ENCODE results near the gene PTH2. TPM values are rescaled to one million over a fixed set of nuclear protein-coding genes. Genes with fewer than 3 reads are reported as not detected.
A peak's percentile ranks its signal among the peaks of the same experiment; 100 is the strongest.

The PTH2 gene
- polyA plus RNA-seq, 3 donors: not detected

DNA sequence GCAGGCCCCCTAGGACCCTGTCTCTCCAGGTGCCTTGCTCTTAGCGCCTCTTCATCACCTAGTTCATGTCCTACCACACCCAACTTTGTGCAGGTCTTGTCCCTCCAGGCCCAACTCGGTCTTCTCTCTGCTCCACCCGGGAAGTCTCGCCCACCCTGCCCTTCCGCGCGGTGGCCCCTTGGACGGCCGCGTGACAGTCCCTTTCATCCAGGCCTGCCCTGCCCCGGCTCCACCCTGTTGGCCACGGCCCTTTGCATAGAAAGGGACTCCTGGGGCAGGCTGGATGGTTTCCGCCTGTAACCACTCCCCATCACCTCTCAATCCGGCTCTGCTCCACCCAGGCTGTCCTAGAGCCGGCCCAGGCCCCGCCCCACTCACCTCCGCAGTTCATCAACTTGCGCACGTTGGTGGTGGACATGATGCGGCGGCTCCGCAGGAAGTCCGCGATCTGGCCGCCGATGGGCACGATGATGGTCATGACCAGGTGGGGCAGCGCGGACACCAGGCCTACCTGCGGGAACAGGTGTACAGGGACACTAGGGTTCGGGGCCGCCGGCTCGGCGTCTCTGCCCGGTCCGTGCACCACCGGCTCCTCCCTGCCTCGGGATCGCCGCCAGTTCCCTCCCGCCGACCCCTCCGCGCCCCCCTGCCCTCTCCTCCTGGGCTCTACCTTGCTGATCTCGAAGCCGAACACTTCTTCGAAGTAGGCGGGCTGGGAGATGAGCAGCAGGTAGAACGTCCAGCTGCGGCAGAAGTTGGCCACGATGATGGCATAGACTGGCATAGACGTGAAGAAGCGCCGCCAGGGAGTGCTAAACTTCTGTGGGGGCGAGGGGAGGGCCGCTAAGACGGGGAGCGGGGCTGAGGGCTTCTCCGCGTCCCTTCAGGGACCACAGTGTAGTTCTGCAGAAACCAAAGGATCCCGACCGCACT lies 9.2 kb upstream of the PTH2 start:
- DNase-seq (ENCODE audit: low read depth in 3 of 3, low spot score in 2 of 3): no peak

DNA sequence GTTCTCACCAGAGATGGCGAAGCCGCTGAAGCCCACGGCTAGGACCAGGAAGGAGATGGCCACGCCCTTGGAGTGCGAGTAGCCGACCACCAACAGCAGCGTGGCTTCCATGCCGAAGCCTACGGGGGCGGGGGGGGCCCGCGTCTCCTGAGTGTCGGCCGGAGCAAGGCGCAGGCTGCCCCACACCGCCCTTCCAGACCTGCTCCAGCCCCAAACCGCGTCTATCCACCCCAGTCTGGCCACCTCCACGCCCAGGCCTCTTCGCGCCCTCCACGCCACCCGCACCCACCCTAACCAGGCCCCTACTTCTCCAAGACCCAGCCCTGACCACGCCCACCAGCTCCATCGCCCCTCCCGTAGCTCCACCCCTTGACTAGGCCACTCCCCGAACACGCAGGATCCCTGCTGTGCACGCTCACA lies 8.1 kb upstream of the PTH2 start:
- DNase-seq (ENCODE audit: low read depth in 3 of 3, low spot score in 2 of 3): no peak

DNA sequence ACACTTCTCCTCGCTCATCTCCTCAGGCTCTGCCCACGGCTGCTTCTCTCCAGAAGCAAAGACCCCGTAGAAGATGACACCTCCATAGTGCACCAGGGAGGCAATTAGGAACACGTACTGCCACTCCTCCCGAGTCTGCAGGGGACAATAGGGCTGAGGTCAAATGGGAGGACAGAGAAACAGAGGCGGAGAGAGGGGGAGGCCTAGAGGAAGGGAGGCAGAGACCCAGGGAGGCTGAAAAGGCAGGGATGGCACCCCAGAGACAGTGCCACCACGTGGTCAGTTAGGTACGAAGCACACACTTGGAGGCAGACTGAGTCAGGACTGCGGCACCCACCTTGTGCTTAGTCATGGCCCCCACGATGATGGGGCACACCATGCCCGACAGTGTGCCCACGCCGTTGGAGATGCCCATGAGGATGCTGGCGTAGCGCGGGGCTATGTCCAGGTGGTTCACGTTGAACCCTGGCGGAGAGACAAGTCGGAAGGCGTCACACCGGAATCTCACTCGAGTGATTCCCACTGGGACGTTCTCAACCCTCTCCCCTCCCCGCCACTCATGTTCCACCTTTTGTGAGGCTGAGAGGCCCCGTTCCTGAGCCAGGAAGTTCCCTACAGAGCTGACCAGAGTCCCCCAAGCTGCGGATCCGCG lies 7.6 kb upstream of the PTH2 start:
- DNase-seq (ENCODE audit: low read depth in 3 of 3, low spot score in 2 of 3): no peak

DNA sequence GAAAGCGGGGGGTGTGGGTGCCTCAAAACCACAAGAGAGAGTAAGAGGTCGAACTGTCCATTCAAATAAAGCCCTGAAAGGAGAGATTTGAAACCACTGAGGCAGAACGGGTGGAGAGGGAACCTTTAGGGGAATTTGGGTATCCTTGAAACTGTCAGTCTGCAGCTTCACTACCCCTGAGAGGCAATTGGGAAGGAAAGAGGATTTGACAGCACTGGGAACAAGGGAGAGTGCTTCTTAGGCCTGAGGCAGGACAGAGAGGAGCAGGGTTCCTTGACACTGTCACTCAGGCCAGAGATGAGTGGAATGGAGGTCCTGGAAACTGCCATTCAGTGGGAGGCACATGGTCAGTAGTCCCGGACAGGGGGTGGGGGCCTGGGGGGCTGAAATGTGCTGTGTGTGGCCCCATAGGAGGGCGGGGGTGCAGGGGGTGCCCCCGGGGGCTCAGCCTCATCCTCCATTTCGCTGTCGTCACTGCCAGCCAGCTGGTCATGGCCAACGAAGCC lies 7.0 kb upstream of the PTH2 start:
- no peak for DNase-seq (ENCODE audit: low read depth in 3 of 3, low spot score in 2 of 3)

DNA sequence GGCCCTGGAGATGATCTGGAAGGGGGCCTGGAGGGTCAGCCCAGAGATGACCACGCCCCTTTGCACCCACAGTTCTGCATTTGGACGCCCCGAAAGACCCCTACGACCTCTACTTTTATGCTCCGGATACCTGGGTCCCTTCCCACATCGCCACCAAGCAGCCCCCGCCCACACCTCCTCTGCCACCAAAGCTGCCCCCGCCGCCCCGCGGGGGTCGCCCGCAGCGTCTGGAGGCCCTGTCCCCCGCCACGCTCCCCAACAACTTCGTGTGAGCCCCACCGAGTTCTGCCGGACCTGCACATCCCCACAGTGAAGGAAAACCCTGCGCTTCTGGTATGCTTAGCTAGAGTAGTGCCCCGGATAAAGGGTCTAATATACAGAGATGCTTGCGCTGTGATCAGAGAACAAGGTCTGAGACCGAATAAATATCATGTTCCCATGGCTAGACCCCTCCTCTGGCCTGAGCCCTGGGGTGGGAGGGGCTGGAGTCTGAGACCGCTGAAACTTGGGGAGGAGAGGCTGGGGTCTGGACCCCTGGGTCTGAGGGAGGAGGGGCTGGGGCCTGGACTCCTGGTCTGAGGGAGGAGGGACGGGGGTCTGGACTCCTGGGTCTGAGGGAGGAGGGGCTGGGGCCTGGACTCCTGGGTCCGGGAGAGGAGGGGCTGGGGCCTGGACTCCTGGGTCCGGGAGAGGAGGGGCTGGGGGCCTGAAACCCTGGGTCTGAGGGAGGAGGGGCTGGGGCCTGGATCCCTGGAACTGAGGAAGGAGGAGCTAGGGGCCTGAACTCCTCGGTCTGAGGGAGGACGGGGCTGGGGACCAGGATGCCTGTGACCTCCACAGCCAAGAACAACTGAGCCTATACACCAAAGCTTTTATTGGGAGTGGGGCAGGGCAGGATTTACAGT lies 5.6 kb upstream of the PTH2 start:
- no peak for DNase-seq (ENCODE audit: low read depth in 3 of 3, low spot score in 2 of 3)

DNA sequence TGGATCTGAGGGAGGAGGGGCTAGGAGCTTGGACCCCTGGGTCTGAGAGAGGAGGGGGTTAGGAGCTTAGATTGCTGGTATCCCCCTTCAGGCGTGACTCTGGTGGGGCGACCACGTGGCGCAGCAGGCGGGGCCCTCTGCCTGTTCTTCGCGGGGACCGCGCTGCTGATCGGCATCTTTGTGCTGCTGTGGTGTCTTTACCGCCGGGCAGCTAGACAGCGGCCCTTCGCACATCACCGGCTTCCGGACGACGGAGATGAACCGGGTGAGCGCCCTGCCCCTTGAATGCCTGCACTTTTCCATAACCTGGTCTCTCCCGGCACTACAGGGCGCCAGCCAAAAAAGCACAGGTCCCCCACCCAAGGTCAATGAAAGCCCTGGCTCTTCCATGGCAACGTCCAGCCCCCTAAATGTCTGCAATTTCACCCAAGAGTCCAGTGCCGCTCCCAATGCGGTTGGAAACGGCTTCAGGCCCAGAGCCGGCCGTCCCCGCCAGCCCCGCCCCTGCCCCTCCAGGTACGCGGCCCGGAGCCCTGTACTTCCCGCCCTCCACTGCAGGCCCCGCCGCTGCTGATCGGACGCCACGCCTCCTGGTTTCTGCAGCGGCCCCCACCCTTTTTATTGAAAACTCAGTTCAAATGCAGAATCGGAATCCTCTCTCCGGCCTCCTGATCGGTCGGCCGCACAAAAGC lies 4.8 kb upstream of the PTH2 start:
- DNase-seq (ENCODE audit: low read depth in 3 of 3, low spot score in 2 of 3): no peak

DNA sequence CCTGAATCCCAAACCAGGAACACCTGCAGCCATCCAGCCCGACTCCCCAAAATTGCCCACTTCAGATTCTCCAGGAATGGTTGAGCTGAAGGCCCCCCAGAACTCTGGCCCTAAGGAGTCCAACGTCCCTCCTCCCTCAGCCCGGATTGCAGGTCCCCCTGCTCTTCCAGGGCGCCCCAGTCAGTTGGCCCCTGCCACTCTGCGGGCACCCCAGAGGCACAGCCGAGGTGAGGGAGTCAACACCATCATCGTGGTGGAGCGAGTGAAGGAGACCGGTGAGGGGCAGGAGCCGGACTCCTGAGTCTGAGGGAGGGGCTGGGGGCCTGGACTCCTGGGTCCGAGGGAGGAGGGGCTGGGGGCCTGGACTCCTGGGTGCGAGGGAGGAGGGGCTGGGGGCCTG lies 4.1 kb upstream of the PTH2 start:
- no peak for DNase-seq (ENCODE audit: low read depth in 3 of 3, low spot score in 2 of 3)

DNA sequence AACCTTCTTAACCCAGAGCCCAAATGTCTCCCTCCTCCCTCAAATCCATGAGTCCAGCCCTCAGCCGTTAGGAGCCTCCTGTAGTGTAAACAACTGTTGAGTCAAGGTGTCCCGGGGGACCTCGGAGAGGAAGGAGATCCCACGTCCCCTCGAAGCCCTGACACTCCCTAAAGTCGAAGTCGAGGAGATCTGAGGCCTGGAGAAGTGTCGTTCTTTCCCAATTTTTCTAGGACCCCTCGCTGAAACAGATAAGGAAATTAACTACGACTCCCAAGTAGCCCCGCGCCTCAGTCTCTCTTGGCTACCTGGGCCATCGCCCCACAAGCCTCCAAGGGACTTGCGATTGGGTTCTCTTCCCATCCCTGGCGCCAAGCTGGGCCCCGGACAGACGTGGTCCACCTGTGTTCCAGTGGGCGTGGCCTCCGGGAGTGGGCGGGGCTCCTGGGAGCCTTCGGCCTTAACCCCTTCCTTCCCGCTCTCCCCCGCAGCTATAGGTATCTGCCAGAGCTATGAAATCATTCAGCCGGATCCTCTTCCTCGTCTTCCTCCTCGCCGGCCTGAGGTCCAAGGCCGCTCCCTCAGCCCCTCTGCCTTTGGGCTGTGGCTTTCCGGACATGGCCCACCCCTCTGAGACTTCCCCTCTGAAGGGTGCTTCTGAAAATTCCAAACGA lies 2.8 kb upstream of the PTH2 start:
- no peak for DNase-seq (ENCODE audit: low read depth in 3 of 3, low spot score in 2 of 3)

DNA sequence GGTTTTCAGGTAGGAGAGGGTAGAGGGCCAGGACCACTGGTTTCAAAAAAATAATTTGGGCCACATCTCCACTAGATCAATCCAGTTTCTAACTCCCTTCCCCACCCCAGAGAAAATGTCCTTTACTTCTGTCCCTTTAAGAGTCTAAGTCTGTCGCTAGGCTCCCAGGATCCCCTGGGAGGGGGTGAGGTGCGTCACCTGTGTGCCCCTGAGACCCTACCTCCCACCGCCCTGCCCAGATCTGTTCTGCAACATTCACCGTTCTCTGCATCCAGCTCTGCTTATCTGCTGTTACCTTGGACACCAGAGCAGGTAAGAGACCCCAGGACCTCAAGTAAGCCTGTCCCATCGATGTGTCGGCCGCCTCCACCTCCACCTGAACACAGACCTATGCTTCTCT lies 1.9 kb upstream of the PTH2 start, which contains the start of gene GFY:
Gene GFY, plus strand, starts transcription at position 211 of the 400 bp plus-strand sequence. CDS start 1,043 bp downstream, outside the sequence.
- DNase-seq (ENCODE audit: low read depth in 3 of 3, low spot score in 2 of 3): no peak

DNA sequence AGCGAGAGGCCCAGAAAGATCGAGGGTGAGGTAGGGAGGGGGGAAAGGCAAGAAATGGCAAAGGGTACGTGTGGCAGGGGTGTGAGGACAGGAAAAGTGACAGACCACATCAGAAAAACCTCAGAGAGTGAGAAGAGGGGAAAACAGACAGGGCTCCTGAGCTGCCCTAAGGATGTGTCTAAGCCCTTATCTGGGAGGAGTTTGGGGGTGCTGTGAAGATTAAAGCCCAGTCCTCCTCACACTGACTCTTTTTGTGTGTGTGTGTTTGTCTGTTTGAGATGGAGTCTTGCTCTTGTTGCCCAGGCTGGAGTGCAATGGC lies 703 bp upstream of the PTH2 start:
- no peak for DNase-seq (ENCODE audit: low read depth in 3 of 3, low spot score in 2 of 3)

DNA sequence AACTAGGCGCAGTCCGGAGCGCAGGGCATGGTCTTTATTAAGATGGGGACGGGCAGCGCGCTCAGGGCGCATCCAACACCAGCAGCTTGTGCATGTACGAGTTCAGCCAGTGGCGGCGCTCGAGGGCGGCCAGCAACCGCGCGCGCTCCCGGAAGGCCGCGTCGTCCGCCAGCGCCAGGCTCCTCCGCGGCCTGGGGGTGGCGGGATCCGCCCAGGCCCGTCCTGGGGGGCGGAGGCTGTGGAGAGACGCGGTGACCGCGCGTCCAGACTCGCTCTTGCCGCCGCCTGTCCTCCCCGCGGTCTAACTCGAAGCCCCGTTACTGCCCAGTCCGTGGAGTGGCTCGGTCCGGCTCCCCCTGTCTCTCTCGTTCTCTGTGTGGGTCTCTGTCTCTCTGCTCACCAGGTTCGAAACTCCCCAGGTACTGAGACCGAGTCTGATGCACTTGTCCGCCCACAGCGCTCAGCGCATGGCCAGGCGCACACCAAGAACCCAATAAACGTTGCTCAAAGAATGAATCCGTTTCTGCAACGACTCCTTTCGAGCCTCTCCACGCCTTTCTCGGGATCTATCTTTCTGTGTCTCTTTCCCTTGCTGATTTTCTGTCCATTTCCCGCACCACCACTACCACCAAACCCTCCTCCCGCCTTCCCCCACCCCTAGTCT lies 702 bp downstream of the PTH2 start:
- DNase-seq (ENCODE audit: low read depth in 3 of 3, low spot score in 2 of 3): no peak

DNA sequence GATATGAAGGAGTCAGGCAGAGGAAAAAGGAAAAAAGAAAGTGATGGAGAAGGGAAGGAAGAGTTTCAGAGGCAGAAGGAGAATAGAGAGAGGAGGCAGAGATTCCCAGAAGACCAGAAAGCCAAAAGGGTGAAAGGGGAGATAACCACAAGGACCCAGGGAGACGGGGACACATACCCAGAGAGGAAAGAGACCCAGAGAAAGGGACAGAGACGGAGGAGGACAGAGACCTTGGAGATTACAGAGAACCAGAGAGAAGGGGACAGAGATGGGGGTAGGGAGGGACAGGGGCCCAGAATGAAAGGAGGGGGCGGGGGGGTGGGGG lies 1.4 kb downstream of the PTH2 start:
- DNase-seq (ENCODE audit: low read depth in 3 of 3, low spot score in 2 of 3): no peak

DNA sequence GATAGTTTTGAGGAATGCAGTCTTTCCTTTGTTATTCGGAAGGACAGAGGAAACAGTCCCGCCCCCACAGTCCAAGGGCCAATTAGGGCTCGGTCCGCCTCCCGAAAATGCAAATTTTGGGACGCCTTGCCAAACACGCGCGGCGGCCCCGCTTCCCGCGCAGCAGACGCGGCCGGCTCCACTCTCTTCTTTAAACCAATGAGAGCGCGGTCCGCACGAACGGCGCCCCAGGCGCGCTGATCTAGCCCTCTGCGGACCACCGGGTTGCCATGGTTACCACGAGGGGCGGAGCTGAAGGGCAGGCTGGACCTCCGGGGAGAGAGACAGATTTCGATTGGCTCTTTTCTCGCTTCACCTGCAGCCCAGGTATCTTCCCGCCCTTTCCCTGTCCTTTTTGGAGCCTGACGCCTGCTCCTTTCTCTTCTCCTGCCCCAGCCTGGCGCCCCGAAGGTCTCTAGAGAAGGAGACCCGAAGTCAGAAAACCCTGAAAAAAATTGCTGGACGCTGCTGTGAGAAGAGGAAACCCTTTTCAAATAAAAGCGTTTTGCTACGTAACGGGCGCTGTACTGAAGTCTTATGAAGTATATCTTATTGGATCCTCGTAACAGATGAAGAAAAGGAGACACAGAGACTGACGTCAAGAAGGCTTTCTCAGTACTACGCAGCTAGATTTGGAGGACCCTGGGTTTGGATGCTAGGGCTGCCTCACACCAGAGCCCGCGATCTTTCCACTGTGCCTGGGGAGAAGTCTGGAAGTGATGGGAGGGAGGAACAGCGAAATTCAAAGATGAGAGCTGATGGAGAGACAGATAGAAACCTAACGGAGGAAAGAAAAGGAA lies 2.0 kb downstream of the PTH2 start:
- DNase-seq (ENCODE audit: low read depth in 3 of 3, low spot score in 2 of 3): peak in 1 of 3 donors; percentile 66

DNA sequence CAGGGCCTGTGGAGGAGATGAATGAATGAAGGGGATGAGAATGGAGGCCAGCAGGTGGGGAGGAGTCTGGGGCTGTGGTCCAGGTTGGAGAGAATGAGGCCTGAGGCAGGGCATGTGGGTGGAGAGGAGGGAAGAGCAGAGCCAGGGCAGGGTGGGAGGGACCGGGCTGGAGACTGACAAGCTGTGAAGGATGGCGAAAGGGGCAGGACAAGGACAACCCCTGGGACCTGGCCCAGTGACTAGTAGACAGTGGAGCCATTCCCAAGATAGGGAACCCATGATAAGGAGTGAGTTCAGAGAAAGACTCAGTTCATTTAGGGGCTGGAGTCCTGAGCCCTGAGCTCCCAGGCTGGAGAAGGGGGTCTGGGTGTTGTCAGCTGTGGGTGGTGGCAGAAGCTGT lies 3.0 kb downstream of the PTH2 start:
- no peak for DNase-seq (ENCODE audit: low read depth in 3 of 3, low spot score in 2 of 3)

DNA sequence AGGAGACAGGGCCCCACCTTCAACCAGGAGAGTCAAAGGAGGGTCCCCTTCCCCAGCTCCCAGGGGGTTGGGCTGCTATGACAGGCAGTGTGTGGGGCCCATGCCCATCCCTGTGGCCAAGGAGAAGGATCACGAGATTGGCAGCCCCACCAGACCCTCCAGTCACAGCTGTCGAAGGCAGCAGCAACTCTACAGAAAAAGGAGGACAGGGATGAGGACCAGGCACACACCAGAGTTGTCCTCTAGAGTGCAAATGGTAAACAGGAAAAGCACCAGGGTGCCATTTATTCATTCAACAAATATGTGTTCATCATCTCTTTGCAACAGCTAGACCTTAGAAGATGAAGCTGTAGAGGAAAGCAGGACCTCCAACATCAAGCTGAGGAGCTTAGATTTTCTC lies 4.1 kb downstream of the PTH2 start:
- no peak for DNase-seq (ENCODE audit: low read depth in 3 of 3, low spot score in 2 of 3)

DNA sequence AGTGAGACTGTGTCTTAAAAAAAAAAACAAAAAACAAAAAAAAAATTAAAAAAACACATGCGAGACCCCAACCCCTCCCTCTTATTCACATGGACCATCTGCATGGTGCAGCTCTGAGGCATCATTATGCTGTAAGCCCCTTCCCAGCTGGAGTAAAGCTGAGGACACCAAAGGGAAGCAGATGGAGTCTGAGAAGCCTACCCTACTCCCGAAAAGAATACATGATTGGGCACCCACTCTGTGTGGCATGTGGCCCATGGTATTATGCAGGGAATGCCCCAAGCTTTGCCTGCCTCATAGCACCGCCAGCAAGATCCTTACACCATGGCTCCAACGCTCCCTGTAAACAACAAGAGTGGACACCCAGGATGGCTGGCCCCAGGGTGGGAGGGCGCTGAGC lies 4.7 kb downstream of the PTH2 start:
- no peak for DNase-seq (ENCODE audit: low read depth in 3 of 3, low spot score in 2 of 3)

DNA sequence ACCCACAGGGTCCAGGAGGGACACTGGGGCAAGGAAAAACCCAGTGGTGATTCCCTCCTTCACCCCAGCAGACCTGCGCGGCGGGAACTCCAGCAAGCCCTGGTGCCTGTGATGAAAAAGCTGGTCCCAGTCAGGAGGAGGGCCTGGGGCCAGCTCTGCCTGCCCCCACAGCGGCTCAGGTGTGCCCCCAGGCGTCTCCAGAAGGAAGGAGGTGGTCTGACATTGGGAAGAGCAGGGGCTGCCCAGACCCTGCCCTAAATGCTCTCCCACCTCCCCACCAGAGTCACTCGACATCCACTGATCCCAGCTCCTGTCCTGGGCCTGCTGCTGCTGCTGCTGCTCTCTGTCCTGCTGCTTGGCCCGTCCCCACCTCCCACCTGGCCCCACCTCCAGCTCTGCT lies 6.2 kb downstream of the PTH2 start:
- DNase-seq (ENCODE audit: low read depth in 3 of 3, low spot score in 2 of 3): no peak

DNA sequence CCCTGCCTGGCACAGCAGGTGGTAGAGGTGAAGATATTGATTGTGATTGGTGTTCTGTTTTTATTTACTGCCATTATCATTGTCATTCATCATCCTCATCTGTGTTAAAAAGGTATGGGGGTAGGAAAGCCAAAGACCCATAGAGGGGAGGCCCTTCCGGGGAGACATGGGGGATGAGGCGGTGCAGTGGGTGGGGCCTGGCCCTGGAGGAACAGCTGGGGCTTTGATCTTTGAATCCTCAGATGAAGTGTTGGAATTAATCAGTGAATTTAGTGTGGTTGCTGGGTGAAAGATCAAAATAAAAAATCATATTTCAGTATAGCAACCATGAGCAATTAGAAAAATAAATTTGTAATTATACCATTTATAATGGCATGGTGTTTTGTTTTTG lies 7.4 kb downstream of the PTH2 start:
- DNase-seq (ENCODE audit: low read depth in 3 of 3, low spot score in 2 of 3): no peak

All from right renal cortex interstitium (tissue), 3 donors.